LNCaP clone FGC (cell line): Measurements from ENCODE around the gene LRCH4.

ENCODE experiments used
- DNase-seq: peaks from one replicate; pipeline ENCODE4 v3.0.0-alpha.2; 2011; ENCODE audit warnings: low read depth
- H3K4me3 ChIP-seq: 2 replicates; pipeline ENCODE4 v1.5.1; 2011; ENCODE audit warnings: mild to moderate bottlenecking, low read depth, low read length, control low read depth
- TF ChIP-seq, protein P1 (sequence below): IDR thresholded peaks from 2 replicates; pipeline ENCODE4 v1.5.1; 2012; ENCODE audit warnings: mild to moderate bottlenecking; ENCODE audit not compliant: control insufficient read depth, insufficient read depth; ENCODE audit errors: extremely low read depth

The LRCH4 gene

DNA sequence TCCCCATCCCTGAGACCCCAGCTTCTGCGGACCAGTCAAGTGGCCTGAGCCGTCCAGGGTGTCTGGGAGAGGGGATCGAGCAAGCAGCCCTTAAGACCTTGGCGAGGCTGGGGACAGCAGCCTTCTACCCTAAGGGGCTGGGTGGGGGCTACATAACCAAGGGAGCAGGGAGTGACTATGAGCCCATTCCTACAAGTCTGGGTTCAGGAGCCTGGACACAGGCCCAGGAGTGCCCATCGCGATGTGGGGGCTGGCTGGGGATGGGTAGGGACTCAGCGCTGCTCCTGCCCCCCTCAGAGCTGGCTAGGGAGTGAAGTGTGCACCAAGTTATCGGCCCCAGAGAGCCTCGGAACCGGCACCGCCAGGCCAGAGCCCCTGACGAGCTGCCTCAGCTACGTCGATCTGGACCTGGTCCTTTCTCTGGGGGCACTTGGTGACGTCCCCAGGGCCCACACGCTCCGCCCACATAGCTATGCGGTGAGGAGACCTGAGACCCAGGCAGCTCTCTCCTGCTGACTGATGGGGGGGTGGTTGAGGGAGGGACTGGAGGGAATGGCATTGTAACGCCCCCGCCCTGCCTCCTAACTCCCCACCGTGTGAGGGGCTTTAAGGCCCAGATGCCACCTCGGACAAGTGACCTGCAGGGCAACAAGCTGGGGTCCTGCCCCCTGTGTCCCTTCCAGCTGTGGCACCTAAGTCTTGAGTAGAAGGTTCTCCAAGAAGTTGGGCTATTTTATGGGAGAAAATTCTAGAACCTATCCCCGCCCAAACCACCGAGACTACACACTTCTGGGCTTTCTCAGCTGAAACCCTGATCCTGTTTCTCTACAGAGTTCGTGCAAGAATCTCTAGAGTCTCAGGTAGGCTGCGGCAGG lies 14.7 kb downstream of the LRCH4 start:
- H3K4me3 ChIP-seq = no peak overlapping the region
- TF ChIP-seq, protein P1, sequence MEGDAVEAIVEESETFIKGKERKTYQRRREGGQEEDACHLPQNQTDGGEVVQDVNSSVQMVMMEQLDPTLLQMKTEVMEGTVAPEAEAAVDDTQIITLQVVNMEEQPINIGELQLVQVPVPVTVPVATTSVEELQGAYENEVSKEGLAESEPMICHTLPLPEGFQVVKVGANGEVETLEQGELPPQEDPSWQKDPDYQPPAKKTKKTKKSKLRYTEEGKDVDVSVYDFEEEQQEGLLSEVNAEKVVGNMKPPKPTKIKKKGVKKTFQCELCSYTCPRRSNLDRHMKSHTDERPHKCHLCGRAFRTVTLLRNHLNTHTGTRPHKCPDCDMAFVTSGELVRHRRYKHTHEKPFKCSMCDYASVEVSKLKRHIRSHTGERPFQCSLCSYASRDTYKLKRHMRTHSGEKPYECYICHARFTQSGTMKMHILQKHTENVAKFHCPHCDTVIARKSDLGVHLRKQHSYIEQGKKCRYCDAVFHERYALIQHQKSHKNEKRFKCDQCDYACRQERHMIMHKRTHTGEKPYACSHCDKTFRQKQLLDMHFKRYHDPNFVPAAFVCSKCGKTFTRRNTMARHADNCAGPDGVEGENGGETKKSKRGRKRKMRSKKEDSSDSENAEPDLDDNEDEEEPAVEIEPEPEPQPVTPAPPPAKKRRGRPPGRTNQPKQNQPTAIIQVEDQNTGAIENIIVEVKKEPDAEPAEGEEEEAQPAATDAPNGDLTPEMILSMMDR = no peak
- no peak for DNase-seq

DNA sequence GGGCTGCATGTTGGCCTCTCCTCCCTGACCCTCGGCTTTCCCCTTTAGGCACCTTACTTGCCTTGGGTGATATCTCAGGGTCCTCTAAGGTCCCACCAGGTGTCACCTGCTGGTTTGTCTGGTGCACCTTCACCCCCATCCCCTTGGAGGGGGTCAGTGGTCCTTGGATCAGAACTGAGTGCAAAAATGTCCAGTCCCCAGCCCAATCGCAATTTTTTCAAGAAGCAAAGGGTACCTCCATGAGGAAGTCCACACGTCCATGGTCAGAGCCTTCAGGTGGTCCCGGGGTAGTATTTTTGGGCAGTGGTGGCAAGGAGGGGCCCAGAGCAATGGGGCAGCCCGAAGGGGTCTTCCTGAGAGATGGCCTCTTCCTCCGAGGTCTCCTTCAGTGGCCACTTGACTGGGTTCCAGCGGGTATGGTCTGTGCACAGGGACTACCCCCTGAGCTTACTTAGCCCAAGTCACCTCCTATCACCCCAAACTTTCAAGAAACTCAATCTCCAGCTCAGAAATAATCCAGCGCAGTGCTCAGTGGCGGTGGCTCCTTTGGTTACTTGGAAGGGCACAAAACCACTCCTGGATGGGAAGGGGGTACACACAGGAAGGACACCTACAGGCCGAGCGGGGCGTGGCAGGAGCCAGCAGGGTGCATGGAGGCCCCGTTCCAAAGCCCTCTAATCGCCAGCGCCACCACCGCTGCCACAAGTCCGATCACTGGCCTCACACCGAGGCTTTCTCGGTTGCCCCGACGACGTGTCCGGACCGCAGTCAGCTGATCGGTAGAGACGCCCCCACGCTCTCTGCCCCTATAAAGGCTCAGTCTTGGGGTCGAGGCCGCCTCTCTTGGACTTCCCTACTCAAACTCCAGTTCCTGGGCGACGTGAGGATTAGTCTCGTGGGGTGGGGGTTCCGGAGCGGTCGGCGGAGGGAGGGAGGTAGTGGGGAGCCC lies 16.8 kb downstream of the LRCH4 start:
- TF ChIP-seq, protein P1 = peak; percentile 27; the same call in 1 of the 2 replicates
- no peak overlapping the region for H3K4me3 ChIP-seq
- no peak for DNase-seq

DNA sequence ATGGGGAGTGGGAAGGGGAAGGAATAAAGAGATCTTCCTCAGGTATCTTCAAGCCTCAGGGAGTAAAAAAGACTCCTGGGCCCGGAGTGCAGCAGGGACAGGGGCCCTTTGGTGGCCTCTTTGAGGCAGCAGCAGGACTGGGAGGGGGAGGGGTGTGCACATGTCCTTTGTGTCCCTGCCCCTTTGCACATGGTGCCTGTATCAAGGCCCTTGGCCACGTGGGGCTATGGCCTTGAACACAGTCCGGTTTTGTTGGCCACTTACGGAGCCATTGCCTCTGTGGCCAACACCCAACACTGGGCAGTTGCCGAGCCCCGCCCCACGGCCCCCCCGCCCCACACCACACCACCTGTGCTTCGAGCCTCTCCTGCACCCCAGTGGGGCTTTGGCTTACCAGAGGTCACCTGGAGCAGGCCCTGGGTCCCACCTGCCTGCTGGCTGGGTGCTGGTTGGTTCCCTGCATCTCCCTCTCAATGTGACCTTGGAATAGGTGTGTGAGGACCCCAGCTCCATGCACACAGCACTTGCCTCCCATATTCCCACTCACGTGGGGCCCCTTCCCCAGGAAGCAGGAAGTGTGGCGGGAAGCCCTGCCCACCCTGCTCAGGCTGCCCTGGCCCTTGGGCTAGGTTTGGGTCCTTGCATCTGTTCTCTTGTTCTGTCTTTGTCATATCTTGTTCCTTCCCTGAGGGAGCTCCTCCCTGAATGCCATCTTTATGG lies 17.6 kb downstream of the LRCH4 start:
- no peak for DNase-seq
- TF ChIP-seq, protein P1 = no peak
- H3K4me3 ChIP-seq = no peak overlapping the region

DNA sequence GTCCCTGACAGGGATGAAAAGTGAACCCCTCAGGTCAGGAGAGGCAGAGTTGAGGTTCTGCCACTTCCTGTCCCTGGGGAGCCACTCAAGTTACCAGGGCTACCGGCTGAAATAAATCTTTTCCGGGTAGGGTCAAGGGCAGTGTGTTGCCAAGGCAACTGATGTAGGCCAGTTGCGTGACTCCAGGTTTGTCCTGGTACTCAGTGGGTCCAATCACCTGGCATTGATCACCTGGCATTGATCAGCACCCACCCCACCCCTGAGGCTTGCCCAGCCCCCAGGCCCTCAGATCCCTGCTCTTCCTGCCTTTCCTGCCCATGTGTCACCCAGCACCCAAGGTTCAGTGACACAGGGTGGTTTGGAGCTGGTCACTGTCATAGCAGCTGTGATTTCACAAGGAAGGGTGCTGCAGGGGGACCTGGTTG lies 18.2 kb downstream of the LRCH4 start:
- no peak for DNase-seq
- H3K4me3 ChIP-seq = no peak overlapping the region
- TF ChIP-seq, protein P1 = no peak

DNA sequence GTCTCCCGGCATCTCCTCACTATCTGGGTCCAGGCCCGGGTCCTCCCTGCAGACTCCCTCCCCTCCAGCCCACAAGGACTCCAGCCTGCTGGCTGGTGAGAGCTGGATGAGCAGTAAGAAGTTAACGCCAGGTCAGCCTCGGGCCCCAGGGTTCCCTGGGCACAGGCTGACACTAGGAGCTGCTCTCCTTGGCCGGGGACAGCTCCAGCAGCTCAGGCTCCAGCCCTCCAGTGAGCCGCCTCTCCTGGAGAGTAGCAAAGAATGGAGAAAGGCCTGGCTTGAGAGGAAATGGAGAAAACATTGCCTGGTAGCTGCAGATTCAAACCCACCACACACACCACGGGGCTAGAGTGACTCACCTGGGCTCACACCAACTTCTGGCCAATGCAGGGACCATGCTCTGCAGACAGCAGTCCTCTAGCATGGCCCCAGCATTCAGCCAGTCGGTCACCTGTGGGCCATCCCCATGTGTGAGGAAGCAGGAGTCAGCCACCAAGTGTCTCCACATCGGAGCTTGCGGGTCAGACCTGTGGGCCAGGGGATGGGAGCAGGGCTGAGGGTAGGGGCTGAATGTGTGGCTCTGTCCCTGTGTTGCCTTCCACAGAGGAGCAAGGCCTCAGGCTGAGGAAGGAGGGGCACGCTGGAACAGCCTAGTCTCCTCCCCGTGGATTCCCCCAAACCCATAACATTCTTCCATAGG lies 18.7 kb downstream of the LRCH4 start:
- TF ChIP-seq, protein P1 = no peak
- H3K4me3 ChIP-seq = no peak overlapping the region
- no peak for DNase-seq

DNA sequence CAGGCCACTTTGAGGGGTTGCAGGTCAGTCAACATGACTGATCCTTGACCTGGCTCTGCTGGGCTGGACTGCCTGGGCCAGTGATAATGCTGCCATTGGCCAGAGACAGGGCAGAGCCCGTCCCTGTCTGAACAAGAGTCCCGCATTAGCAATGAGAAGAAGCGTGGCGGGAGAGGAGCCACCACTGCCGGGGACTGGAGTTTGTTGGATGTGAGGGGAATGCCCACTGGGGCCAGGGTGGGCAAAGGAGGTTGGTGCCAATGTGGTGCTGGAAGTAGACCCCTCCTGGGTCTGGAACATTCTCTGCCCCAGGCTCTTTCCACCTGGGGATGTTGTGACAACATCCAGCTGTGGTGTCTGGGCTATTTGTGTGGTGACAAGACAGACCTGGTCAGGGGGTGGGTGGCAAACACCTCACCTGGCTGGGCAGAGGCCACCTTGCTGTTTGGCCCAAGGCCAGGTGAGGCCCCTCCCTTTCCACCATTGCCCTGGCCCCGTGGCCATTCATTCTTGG lies 19.9 kb downstream of the LRCH4 start:
- TF ChIP-seq, protein P1 = no peak
- no peak overlapping the region for H3K4me3 ChIP-seq
- no peak for DNase-seq
